Stimulated activated CD8-positive, alpha-beta memory T cell treated with anti-CD3 and anti-CD28 coated beads, Interleukin-12 subunit alpha, Interleukin-12 subunit beta, amount 100 ng/mL, for 4 hours (primary cell): ENCODE results near the gene WDHD1.
"Not testable (repeated sequence)": the region's sequence is repeated elsewhere in the genome, so short reads cannot be mapped to it uniquely, and the experiment has no call there.

Experiments
- DNase-seq: peaks from one replicate; pipeline ENCODE4 v3.0.0-alpha.2; 2020; ENCODE audit warnings: low read depth

Gene WDHD1, protein sequence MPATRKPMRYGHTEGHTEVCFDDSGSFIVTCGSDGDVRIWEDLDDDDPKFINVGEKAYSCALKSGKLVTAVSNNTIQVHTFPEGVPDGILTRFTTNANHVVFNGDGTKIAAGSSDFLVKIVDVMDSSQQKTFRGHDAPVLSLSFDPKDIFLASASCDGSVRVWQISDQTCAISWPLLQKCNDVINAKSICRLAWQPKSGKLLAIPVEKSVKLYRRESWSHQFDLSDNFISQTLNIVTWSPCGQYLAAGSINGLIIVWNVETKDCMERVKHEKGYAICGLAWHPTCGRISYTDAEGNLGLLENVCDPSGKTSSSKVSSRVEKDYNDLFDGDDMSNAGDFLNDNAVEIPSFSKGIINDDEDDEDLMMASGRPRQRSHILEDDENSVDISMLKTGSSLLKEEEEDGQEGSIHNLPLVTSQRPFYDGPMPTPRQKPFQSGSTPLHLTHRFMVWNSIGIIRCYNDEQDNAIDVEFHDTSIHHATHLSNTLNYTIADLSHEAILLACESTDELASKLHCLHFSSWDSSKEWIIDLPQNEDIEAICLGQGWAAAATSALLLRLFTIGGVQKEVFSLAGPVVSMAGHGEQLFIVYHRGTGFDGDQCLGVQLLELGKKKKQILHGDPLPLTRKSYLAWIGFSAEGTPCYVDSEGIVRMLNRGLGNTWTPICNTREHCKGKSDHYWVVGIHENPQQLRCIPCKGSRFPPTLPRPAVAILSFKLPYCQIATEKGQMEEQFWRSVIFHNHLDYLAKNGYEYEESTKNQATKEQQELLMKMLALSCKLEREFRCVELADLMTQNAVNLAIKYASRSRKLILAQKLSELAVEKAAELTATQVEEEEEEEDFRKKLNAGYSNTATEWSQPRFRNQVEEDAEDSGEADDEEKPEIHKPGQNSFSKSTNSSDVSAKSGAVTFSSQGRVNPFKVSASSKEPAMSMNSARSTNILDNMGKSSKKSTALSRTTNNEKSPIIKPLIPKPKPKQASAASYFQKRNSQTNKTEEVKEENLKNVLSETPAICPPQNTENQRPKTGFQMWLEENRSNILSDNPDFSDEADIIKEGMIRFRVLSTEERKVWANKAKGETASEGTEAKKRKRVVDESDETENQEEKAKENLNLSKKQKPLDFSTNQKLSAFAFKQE

DNA sequence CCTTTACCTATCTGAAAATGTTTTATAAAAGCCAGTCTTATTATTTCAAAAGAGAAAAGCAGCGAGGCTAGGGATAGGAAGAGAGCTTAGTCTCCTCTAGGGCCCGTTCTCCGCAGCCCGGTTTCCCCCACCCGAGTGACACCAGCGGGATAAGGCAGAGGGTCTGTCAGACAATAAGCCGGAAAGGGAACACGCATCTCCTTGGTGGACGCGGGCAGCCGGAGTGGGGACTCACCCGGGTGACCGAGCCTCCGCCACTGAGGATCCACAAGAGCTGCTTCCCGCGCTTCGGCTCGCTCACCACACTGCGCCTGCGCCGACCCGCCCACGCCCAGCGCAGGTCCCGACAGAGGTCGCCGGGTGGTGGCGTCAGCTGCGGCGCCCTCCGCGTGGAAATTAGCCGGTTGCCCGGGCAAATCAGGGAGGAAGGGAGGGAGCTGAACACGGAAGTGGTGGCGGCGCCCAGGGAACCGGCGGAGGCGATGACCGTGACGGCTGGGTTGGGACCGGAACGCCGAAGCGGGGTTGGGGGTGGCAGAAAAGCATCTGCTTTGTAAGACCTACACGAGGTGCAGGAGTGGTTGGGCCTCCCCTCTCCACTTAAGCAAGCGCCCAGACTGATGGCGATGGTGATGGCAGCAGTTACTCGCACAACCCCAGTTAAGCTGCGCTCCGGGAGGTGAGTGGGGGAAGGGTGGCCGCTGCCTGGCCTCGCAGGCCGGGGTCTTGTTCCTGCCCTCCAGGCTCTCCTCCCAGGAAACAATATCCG lies at the start of gene WDHD1, which contains the start of gene SOCS4:
Gene WDHD1 (minus strand): TSS at position 307 of the 769 bp plus-strand sequence. CDS start 312 bp downstream, outside the sequence.
Gene SOCS4 (plus strand): TSS at position 444 of the 769 bp plus-strand sequence. CDS start 15,806 bp downstream, outside the sequence.
- DNase-seq, result peak; percentile 96

DNA sequence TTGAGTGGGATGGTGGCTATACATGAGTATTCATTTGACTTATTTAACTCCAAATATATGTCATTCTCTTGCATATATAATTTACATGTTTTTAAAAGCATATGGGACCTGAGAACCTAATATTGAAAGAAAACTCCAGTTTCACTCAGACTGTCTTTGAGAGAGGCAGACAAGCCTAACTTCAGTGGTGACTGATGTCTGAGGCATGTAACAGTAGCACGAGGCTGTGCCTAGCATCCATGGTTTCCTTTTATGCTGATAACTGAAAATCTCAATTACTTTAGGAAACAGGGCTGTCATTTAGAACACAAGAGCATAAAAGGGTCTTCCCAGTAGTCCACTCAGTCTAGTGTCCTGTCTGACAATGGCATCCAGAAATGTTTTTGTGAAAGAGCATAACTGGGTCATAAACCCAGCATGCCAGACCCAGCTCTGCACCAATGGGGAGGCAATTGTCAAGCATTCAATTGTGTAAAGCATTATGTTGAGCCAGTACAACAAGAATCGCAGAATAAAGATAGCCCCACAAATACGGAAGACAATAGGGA lies 48.8 kb upstream of the WDHD1 start:
- DNase-seq, result no peak

DNA sequence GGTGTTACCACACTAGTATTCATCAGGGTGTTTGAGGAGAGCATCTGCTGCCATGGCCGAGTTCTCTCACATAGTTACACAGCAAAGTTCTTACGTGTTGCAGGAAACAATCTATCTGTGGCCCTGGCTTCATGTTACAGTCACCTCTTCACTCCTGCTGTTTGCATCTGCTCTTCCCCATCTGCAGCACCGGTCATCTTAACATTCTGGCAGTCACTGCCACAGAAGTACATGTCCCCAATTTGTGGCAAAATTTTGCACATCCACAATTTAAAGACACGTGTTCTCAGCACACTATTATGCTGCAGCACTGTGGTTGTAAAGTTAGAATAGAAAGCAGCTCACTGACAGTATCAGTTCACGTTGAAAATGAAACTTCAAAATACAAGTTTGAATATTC lies 47.8 kb upstream of the WDHD1 start:
- no peak for DNase-seq

DNA sequence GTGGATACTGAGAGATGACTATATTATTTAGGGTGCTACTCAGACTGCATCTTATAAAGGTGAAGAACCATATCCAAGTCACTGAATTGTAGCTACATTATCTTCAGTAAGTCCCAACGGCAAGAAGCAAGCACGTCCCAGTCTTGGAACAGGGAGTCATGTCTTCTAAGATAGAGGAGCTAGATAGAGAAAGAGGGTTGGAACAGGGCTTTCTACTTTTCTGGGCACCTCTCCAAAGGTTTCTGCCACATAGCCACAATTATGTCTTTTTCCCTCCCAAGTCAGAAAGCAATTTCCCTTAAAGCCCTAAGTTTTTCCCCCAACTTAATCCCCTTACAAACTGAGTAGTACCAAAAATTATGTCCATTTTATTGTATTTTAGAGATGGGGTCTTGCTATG lies 47.0 kb upstream of the WDHD1 start:
- no peak for DNase-seq

DNA sequence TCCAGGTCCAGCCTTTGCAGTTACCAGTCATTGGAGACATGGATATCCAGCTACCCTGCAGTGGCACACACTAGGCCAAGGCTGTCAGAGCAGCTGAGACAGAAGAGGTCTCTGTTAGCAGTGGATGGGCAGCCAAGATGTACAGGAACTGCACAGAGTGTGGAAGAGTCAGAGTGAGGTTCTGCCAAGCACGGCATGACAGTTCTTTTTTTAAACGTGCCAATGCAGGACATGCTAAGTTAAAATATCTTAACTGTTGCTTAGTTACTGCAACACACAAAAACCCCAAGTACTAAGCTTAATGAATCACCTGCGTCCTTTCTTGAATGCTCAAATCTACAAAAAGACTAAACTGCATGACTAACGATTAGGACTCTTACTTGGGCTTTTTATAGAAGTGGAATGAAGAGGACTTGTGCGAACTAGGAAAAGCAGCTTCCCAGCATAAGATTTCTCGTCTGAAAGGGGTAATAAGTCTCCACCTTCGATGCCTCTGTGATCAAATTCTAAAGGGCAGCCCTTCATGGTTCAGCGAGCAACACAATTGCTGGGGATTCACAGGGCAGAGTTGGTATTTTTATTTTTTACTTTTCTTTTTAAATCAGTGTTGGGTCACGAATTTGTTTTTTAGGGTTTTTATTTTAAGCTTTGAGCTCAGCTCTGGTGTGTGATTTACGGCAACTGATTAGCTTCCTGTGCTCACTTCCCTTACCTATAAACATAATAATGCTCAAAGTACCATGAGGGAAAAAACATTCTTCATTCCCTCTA lies 45.2 kb upstream of the WDHD1 start:
- DNase-seq, result no peak

DNA sequence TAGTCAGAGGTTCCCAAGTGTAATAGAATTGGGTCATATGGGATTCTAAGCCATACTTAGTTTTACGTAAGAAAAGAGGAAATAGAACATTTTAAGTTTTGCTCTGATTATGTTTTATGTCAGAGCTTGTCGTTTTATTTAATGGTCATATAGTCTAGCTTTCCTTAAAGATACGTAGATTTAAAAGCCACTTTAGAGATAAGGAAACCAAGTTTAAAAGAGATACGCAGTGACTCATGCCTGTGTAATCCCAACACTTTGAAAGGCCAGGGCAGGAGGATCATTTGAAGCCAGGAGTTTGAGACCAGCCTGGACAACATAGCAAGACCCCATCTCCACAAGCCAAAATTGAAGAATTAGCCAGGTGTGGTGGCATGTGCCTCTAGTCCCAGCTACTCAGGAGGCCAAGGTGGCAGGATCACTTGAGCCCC lies 44.1 kb upstream of the WDHD1 start:
- no peak for DNase-seq

DNA sequence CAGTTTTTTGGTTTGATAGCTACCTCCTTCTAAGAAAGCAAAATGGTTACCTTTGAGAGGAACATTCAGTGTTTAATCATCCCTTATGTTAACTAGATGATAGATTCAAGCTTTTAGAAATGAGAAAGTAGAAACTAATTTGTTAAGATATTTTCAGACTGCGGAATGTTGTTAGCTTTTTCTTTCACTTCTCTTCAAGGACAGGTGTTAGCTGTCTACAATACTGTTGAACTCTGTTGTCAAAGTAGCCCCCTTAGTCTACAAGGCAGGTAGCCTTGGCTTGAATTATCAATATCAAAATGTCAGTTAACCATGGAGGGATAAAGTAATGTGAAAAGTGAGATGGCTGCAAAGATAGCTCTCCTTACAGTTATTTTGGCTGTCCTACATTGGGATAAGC lies 39.3 kb upstream of the WDHD1 start:
- DNase-seq, result no peak

DNA sequence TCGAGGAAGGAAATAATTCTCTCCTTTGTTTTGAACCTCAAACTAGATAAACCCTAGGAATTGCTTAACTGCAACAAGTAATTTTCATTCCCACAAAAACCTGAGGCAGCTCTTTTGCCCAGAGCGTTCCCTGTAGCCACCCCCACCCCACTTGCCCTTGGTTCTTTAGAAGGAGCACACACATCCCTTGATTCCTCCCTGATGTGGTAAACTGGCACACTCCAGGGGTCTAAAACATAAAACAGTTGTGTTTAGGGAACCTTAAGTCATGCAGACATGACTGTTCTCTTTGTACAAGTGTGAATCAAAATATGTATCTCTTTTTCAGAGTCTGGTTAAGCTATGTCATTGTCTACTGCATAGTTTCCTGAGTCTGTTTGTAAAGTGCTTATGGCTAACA lies 38.5 kb upstream of the WDHD1 start:
- no peak for DNase-seq

DNA sequence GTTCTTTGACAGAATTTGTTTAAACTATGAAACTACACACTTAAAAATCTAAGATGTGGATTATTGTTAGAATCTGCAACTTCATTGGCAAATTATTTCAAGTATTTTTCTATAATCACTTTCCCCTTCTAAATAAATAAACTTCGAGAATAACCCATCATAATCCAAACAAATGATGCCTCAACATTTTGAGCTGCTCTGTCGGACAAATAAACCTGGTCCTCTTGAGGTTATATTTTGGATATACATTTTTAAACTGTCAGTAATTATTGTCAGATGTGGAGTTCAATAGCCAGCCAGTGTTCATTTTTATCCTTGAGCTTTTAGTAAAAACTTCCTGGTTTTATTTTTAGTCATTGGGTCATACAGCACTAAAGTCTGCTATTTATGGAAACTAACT lies 38.0 kb upstream of the WDHD1 start:
- not testable (repeated sequence) for DNase-seq

DNA sequence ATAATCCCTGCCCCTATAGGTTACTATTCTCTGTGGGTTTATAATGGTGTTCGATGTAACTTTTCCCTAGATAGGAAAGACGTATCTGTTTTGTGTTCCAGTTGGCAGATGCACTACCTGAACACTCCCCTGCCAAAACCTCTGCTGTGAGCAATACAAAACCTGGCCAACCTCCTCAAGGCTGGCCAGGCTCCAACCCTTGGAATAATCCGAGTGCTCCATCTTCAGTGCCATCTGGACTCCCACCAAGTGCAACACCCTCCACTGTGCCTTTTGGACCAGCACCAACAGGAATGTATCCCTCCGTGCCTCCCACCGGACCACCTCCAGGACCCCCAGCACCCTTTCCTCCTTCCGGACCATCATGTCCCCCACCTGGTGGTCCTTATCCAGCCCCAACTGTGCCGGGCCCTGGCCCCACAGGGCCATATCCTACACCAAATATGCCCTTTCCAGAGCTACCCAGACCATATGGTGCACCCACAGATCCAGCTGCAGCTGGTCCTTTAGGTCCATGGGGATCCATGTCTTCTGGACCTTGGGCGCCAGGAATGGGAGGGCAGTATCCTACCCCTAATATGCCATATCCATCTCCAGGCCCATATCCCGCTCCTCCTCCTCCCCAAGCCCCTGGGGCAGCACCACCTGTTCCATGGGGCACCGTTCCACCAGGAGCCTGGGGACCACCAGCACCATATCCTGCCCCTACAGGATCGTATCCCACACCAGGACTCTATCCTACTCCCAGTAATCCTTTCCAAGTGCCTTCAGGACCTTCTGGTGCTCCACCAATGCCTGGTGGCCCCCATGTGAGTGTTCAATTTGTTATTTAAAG lies 35.8 kb upstream of the WDHD1 start:
- DNase-seq, result no peak

DNA sequence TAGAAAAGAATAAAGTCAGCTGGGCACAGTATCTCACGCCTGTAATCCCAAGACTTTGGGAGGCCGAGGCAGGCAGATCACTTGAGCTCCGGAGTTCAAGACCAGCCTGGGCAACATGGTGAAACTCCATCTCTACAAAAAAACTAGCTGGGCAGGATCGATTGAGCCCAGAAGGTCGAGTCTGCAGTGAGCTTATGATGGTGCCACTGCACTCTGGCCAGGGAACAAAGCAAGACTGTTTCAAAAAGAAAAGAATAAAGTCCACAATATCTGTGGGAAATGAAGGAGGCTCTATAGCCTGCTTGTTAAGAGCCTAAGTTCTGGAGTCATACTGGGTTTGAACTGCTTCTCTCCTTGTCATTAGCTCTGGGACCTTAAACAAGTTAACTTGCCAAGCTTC lies 32.4 kb upstream of the WDHD1 start:
- DNase-seq, result no peak

DNA sequence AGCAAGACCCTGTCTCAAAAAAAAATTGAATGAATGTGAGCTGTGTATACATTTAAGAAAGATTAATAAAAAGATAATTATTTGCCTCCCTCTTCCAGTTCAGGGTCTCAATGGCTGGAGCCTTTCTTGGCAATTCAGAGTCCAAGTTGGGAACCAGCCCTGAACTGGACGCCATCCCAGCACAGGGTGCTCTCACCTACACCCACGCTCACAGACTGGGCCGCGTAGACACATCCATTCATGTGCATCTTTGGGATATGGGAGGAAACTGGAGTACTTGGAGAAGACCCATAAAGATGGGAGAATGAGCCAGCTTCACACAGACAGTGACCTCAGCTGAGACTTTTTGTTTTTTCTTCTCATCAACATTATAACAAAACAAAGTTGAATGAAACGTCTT lies 31.0 kb upstream of the WDHD1 start:
- no peak for DNase-seq

DNA sequence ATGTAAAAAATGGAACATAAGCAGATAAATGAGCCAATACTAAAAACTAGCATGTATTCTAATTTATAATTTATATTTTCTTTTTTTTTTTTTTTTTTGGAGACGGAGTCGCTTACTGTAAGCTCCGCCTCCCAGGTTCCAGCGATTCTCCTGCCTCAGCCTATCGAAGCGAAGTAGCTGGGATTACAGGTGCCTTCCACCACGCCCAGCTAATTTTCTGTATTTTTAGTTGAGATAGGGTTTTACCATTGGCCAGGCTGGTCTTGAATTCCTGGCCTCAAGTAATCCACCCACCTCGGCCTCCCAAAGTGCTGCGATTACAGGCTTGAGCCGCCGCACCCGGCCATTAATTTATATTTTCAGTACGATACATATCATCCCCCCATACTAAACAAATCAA lies 27.2 kb upstream of the WDHD1 start:
- DNase-seq, result no peak

DNA sequence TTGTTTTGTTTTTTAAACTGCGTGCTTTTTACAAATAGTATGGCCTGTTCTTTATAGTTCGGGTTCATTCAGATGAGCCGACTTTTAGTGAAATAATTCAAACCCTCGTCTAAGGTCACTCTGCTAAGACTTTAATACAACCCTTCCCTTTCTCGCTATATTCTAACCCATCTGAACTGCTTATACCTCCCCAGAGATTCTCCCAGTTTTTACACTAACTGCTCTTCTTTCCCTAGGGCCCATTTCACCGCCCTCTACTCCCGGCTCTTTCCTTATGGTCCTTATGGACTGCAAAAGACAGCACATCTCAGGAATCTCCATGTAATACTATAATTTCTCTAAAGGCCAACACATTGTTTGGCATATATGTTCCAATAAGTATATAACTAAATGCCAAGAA lies 26.6 kb upstream of the WDHD1 start:
- DNase-seq, result no peak

DNA sequence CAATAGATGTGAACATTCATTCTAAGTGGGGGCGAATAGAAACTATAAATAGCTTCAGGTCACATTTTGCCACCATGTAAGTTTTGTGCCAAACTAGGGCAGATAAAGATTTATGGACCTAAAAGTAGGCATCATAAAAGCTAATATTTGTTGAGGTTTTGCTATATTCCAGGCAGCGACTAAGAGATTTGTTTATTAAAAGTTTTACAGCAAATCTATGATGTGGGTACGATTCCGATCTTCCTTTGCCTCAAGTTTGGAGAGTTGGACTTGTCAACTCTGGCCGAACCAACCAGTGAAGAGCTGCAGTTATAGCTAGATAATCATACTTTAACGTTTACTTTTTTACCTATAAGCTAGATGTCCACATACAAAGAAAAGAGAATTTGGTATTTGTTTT lies 26.1 kb upstream of the WDHD1 start:
- DNase-seq, result no peak

DNA sequence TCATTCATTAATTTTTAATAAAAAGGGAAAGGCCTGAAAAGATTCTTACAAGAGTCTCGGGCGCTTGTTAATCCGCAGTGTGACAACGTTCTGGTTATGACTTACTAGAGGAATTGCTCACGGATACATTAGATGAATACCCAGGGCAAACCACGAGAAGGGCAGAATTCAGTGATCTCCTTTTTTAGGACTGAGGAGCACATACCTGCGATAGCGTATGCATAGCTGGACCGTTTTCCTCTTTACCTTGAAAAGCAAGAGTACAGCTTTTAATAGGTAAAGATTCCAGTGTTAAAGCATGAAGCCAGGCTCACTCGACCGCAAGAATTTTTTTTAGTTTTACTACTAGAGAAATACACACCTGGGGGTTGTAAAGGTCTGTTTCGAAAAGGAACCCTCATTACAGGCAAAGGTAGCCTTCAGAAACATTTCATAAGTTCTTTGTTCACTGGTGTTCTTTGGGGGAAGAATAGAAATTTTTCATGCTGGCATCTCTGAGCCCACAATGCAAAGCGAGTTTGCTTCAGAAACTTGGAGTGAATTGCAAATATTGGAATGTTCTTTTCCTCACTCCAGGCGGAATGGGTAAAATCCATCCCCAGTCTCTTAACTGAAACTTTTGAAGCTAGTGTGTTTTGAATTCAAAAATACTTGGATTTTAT lies 25.5 kb upstream of the WDHD1 start:
- DNase-seq, result no peak

DNA sequence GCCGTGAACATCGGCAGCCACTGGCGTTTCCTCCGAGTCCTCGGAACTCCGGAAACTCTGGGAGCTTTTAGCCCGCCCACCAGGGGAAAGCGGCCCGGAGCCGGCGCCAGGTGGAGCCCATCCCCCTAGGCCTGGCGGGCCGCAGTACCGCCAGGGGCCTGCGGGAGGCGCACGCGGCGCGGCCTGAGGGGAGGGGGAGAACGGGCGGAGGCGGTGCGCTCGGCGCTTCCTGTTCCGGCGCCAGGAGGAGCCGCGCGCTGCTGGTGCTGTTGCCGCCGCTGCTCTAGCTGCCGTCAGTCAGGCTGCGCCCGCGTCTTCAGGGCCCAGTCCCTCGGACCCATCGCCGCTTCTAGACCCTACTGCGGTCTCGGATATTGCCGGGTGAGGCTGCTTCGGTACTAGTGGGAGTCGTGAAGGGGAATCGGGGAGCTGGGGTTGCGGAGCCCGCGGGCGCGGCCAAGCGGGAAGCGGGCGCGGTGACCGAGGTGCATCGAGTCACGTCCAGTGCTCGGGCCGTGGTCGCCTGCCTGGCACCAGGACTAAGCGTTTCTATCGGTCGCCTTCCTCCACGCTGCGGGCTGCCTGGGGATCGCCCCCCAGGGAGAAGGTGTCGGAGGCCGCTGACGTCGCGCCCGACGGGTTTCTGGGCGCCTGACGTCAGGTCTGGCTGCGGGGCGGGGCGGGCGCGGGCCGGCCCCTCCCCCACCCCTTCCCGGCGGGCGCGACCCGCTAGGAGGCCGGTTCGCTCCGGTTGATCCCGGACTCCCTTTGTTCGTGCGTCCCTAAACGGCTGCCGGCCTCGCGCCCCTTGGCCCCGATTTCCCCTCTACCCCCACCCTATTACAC lies 24.7 kb upstream of the WDHD1 start, which contains the start of gene MAPK1IP1L:
Gene MAPK1IP1L (plus strand): TSS at position 225 of the 846 bp plus-strand sequence. CDS start 10,037 bp downstream, outside the sequence.
- DNase-seq, result peak; percentile 86

DNA sequence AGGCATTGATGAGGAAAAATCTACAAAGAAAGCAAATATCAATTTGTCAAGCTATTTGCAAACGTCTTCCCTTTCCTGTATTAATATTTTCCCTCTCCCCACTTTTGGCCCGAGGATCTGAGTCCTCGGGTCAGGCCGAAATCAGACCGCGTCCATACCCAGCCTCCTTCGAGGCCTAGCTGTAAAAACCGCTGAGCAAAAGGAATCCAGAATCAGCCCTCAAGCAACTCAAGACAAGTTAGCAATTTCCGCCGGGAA lies 24.2 kb upstream of the WDHD1 start:
- DNase-seq, result no peak
